MV-4-11 (cell line): ENCODE measurements around the gene CYREN.
"Not testable (repeated sequence)": the region's sequence is repeated elsewhere in the genome, so short reads cannot be mapped to it uniquely, and the experiment has no call there.

Source experiments
- DNase-seq: peaks from one replicate; lab custom pipeline; 2025; lab: John Stamatoyannopoulos, UW

CYREN gene

GRCh38 chr7:135159359-135160085 lies 11.0 kb downstream of the CYREN start:
- no peak for DNase-seq

GRCh38 chr7:135158874-135159273 lies 11.6 kb downstream of the CYREN start:
- DNase-seq: no peak

GRCh38 chr7:135158141-135158655 lies 12.3 kb downstream of the CYREN start:
- no peak for DNase-seq

GRCh38 chr7:135156290-135156689 lies 14.2 kb downstream of the CYREN start:
- no peak for DNase-seq

GRCh38 chr7:135154734-135155133 lies 15.8 kb downstream of the CYREN start:
- no peak for DNase-seq

- no peak for DNase-seq
Measured at GRCh38 chr7:135152442-135152841, 18.1 kb downstream of the CYREN start.

GRCh38 chr7:135151533-135151932 lies 19.0 kb downstream of the CYREN start:
- DNase-seq: peak; percentile 28

- no peak for DNase-seq
Measured at GRCh38 chr7:135151132-135151531, 19.4 kb downstream of the CYREN start.

GRCh38 chr7:135150072-135150782 lies 20.3 kb downstream of the CYREN start:
- DNase-seq: no peak

GRCh38 chr7:135147899-135148721 lies 22.4 kb downstream of the CYREN start, which contains the start of gene TMEM140:
TMEM140 (plus strand) TSS chr7:135148072; CDS start chr7:135164442, 16,370 bp downstream.
- DNase-seq: peak; percentile 61

GRCh38 chr7:135147341-135147898 lies 23.1 kb downstream of the CYREN start:
- no peak for DNase-seq

GRCh38 chr7:135143885-135144668 lies 26.4 kb downstream of the CYREN start:
- DNase-seq: peak; percentile 6

- no peak for DNase-seq
Measured at GRCh38 chr7:135129579-135129978, 40.9 kb downstream of the CYREN start.

- no peak for DNase-seq
Measured at GRCh38 chr7:135128931-135129330, 41.6 kb downstream of the CYREN start.

- not testable (repeated sequence) for DNase-seq
Measured at GRCh38 chr7:135124631-135125030, 45.9 kb downstream of the CYREN start.

GRCh38 chr7:135121868-135122267 lies 48.6 kb downstream of the CYREN start:
- DNase-seq: no peak

GRCh38 chr7:135117096-135117495 lies 53.4 kb downstream of the CYREN start:
- no peak for DNase-seq
